ENCODE results near the gene KLHL10.

Gene KLHL10

DNA sequence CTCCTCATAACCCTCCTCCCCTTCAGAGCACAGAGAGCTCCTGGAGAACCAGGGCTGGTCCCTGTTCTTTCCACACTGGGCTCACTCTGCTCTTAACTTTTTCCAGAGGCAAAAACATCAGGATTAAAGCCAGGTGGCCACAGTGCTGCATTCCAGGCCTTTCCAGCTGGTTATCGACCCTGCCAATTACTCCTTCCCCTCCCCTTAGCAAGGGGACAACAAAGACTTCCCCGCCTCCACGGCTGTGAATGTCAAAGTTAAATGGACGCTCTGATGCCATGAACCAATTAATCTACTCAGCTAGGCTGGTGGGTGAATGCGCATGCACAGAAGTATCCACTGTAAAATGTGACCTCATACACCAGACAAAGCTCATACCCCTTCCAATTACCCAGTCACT is 58.0 kb downstream of the KLHL10 start:
- no peak for DNase-seq (ENCODE audit: low read depth)

DNA sequence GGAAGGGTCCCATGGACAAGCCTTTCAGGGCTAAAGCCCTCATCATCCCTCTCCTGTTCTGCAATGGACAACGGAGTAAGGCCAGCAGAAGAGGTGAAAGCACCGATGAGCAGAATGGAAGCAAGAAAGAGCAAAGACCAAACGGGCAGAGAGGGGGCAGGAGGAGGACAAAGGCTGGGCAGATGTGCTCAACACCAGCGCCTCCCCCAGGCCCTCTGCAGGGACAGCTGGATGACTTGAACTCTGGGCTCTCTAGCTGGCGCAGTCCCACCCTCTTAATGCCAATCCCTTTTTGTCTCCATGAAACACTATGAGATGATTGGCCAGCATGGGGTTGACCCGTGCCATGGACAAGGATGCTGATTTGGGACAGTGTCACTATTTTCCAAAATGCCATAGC is 59.1 kb downstream of the KLHL10 start:
- DNase-seq (ENCODE audit: low read depth) = no peak
